Measurements from ENCODE around the gene MRPL52. TPM values are rescaled to one million over a fixed set of nuclear protein-coding genes. Genes with fewer than 3 reads are reported as not detected.

The MRPL52 gene
- total RNA-seq, 1 experiment from 2014 or later = 77.9 TPM

- in situ Hi-C loops (cut with HindIII; ENCODE audit: low sequenced_read_pairs) = no loop called here
- peak; percentile 63 for DNase-seq (ENCODE audit: low spot score)
Observed at GRCh38 chr14:22836301-22837113, 6.8 kb downstream of the MRPL52 start, which contains the start of gene MMP14. Gene MMP14 (plus strand): TSS chr14:22836585. CDS start chr14:22836818, 233 bp downstream.

GRCh38 chr14:22837114-22837749 is 7.5 kb downstream of the MRPL52 start:
- DNase-seq (ENCODE audit: low spot score) = no peak
- in situ Hi-C loops (cut with HindIII; ENCODE audit: low sequenced_read_pairs) = no loop called here

- no peak for DNase-seq (ENCODE audit: low spot score)
- in situ Hi-C loops (cut with HindIII; ENCODE audit: low sequenced_read_pairs) = no loop called here
Observed at GRCh38 chr14:22837750-22838538, 8.3 kb downstream of the MRPL52 start.

- DNase-seq (ENCODE audit: low spot score) = no peak
- in situ Hi-C loops (cut with HindIII; ENCODE audit: low sequenced_read_pairs) = no loop called here
Observed at GRCh38 chr14:22838631-22839041, 8.9 kb downstream of the MRPL52 start.

- in situ Hi-C loops (cut with HindIII; ENCODE audit: low sequenced_read_pairs) = no loop called here
- DNase-seq (ENCODE audit: low spot score) = no peak
Observed at GRCh38 chr14:22839159-22839779, 9.6 kb downstream of the MRPL52 start.

- DNase-seq (ENCODE audit: low spot score) = no peak
- in situ Hi-C loops (cut with HindIII; ENCODE audit: low sequenced_read_pairs) = no loop called here
Observed at GRCh38 chr14:22841311-22841710, 11.6 kb downstream of the MRPL52 start.

- no peak for DNase-seq (ENCODE audit: low spot score)
- in situ Hi-C loops (cut with HindIII; ENCODE audit: low sequenced_read_pairs) = no loop called here
Observed at GRCh38 chr14:22841769-22842168, 12.1 kb downstream of the MRPL52 start.

GRCh38 chr14:22842211-22843122 is 12.8 kb downstream of the MRPL52 start:
- in situ Hi-C loops (cut with HindIII; ENCODE audit: low sequenced_read_pairs) = no loop called here
- no peak for DNase-seq (ENCODE audit: low spot score)

GRCh38 chr14:22843123-22843925 is 13.6 kb downstream of the MRPL52 start:
- in situ Hi-C loops (cut with HindIII; ENCODE audit: low sequenced_read_pairs) = no loop called here
- no peak for DNase-seq (ENCODE audit: low spot score)

- in situ Hi-C loops (cut with HindIII; ENCODE audit: low sequenced_read_pairs) = no loop called here
- DNase-seq (ENCODE audit: low spot score) = no peak
Observed at GRCh38 chr14:22844221-22845102, 14.8 kb downstream of the MRPL52 start.

- no peak for DNase-seq (ENCODE audit: low spot score)
- in situ Hi-C loops (cut with HindIII; ENCODE audit: low sequenced_read_pairs) = no loop called here
Observed at GRCh38 chr14:22845103-22845394, 15.4 kb downstream of the MRPL52 start.

- DNase-seq (ENCODE audit: low spot score) = no peak
- in situ Hi-C loops (cut with HindIII; ENCODE audit: low sequenced_read_pairs) = no loop called here
Observed at GRCh38 chr14:22845821-22846625, 16.3 kb downstream of the MRPL52 start.

- in situ Hi-C loops (cut with HindIII; ENCODE audit: low sequenced_read_pairs) = no loop called here
- DNase-seq (ENCODE audit: low spot score) = no peak
Observed at GRCh38 chr14:22846811-22847307, 17.2 kb downstream of the MRPL52 start.

- in situ Hi-C loops (cut with HindIII; ENCODE audit: low sequenced_read_pairs) = no loop called here
- peak; percentile 40 for DNase-seq (ENCODE audit: low spot score)
Observed at GRCh38 chr14:22847661-22848341, 18.1 kb downstream of the MRPL52 start.

- DNase-seq (ENCODE audit: low spot score) = no peak
- in situ Hi-C loops (cut with HindIII; ENCODE audit: low sequenced_read_pairs) = no loop called here
Observed at GRCh38 chr14:22848351-22849164, 18.9 kb downstream of the MRPL52 start.
